HG03097 (cell line): ENCODE measurements around the gene NKX6-2.

Source experiments
- ATAC-seq: cut with Tn5 transposase; IDR thresholded peaks from one replicate; pipeline ENCODE4 v1.9.1; 2021; ENCODE audit not compliant: unreplicated experiment, low FRiP score

NKX6-2 gene

DNA sequence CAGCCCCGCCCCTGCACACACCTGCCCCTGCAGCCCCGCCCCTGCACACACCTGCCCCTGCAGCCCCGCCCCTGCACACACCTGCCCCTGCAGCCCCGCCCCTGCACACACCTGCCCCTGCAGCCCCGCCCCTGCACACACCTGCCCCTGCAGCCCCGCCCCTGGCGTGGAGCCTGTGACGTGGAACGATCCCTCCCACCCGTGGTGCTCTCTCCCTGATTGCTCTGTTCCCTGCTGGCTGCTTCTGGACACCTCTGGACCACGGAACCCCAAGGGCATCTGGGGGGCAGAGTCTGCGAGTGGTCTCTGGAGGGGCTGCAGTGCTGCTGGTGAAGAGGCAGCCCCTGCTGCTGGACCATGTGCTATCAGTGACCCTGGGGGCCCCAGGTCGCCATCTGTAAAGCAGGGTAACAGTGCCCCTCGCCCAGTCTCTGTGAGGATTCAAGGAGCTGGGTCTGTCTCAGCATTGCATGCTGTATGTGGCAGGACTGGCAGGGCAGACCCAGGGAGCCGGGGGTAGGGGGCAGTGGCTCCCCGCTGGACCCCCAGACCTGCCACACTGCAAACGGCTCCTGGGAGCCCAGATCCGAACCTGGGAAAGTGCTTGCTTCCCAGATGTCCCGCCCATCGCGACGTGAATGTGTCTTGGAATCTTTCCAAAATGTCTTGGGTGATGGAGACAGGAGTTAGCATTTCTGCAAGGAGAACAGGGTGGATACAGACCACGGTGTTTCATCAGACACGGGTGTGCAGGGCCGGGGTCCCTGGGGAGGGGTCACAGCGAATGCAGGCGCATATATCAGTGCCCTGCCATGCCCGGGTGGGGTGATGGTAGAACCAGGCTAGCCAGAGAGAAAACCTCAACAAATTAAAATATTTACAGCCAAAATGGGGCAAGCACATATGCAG lies 27.9 kb upstream of the NKX6-2 start:
- no peak for ATAC-seq

DNA sequence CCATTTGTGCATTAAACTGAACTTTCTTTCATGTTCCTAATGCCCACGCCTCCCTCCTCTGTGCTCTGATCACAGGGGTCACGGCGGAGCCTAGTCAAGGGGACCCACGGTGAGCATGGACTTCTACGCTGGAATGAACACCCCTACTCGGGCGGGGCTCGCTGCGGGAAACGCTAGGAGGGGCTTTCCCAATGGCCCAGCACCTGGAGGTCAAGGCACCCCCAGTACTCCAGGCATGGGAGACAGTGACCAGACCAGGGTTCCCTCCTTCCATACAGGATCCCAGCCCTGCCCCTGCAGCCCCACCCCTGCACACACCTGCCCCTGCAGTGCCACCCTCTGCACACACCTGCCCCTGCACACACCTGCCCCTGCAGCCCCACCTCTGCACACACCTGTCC lies 27.1 kb upstream of the NKX6-2 start:
- ATAC-seq: no peak

DNA sequence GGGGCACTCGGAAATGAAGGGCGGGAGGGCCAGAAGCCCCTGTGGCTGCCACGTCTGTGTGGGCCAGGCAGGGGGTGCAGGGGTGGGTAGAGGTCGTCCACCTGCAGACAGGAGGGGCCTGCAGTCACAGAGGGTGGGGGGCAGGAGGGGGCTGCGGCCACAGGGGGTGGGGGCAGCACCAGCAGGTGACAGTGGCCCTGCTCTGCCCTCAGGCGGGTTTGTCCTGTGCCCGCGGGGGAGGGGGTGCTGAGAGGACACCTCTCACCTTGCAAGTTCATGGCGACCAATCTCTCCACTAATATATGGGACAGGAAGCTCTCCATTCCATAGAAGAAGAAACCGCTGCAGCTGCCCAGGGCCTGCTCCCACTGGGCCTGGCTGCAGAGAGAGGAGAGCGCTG lies 26.6 kb upstream of the NKX6-2 start:
- ATAC-seq: no peak

DNA sequence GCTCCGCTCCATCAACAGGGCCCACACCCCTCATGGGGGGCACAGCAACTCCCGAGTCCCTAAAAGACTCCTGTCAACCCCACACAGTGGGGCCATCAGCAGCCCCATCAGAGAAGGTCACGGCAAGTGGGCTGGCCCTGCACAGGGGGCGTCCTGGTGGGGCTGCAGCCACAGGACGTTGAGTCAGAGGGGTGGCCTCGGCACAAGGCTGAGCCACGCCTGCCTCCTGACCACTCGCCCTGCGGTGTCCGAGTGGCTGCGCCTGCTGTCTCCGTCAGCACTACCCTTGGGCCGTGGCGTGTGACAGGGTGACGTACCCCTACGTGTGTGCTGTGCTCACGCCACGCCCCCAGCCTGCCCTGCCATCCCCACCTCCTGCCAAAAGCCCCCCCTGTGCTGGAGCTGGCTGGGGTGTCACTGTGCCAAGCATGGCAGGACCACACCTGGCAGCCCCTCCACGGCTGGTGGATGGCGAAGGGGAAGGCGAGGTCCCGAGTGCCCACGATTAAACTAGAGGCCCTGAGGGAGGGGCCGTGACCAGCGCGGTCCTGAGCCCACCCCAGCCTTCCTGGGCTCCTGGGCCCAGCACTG lies 26.0 kb upstream of the NKX6-2 start:
- no peak for ATAC-seq

DNA sequence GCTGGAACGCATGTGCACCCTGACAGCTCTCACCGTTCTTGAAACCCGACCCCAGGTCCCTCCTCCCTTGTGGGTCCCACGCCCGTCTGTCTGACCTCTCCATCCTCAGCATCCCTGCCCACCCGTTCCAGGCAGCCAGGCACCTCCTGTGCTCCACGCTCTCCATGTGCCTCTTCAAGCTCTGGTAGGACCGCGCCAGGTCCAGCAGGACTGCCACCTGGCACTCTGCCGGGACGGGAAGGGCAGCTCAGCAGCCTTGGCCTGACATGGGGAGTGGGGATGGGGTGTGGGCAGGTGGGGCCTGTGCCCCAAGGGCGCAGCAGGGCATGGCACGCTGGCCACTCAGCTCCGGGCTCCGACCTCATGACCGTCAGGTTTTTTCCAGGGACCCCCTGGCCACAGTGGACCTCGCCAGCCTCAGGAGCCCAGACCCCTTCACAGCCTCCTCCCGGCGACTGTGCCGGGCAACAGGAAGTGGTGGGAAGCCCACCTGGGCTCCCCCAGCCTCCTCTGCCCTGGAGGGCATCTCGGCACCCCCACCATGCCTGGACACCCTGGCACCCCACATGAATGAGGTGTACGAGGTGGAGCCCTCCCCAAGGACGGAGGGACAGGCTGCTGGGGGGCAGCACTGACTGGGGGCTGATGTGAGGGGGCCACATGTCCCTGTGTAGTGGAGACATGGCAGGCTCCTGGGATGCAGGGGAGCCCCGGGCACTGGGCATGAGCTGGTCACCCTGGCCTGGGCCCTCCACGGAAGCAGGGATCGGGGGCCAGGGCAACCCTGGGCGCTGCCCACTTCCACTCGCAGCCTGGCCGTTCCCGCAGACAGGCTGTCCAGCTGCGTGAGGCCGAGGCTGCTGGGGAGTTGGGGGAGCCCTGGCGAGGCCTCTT lies 25.1 kb upstream of the NKX6-2 start:
- no peak for ATAC-seq

DNA sequence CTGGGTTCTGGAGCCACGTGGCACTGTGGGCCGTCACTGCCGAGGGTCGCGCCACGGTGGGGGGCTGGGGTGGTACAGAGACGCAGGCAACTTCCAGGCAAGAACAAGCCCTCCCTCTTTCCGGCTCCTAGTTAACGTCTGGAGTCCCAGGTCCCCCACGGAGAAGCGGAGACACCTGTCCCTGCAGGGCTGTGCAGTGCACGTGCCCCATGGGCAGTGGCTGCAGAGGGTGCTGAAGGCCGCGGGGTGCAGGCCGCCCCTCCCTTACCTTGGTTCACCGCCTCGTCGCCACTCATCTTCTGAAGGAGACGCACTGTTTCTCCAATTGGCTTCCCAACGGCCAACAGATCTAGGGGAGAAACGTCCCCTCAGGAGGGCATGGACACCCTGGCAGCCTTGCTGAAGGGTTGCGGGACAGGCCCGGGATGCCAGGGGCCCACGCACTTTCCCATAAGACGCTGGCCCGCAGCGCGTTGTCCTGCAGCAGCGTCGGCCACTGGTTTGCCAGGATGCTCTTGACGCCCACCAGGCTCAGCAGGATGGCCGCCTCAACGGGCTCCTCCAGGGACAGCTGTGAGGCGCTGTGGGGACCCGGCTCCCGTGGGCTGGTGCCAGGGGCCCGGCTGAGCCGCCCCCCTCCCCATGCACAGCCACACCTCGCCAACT lies 24.3 kb upstream of the NKX6-2 start:
- ATAC-seq: no peak

DNA sequence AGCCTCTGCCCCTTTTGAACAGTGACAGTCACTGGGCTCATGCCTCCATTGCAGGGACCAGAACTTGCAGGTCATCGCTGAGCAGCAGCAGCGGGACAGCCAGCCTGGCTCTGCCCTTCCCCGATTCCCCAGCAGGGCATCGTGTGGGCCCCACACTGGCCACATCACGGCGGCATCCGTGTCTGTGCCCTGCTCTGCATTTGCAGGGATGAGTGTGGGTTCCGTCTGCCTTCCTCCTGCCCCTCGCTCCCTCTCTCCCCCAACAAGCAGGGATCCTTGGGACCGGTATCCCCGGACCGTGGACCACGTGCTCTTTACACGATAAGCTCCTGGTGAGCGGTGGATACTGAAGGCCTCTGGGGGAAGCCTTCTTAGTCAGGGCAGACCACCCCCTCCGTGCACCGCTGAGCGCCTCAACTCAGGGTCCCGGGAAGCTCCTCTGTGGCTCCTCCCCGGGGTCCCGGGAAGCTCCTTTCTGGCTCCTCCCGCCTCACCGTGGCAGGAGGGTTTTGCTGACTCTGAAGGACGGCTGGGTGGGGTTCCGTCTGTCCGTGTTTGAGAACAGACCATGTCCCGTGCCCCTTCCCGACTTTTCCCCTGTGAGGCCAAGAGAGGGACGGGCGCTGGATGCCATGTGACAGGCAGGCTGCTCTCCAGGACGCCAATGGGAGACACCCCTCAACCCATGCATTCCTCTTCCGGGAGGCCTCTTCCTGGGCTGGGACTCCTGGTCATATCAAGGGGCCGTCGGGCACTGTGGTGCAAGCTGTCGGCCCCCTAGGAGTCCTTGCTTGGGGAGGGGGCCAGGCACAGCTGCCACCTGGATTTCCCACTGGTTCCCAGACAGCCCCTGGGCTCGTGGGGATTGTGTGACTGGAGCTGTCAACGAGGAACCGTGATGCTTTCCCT lies 23.5 kb upstream of the NKX6-2 start:
- no peak for ATAC-seq

DNA sequence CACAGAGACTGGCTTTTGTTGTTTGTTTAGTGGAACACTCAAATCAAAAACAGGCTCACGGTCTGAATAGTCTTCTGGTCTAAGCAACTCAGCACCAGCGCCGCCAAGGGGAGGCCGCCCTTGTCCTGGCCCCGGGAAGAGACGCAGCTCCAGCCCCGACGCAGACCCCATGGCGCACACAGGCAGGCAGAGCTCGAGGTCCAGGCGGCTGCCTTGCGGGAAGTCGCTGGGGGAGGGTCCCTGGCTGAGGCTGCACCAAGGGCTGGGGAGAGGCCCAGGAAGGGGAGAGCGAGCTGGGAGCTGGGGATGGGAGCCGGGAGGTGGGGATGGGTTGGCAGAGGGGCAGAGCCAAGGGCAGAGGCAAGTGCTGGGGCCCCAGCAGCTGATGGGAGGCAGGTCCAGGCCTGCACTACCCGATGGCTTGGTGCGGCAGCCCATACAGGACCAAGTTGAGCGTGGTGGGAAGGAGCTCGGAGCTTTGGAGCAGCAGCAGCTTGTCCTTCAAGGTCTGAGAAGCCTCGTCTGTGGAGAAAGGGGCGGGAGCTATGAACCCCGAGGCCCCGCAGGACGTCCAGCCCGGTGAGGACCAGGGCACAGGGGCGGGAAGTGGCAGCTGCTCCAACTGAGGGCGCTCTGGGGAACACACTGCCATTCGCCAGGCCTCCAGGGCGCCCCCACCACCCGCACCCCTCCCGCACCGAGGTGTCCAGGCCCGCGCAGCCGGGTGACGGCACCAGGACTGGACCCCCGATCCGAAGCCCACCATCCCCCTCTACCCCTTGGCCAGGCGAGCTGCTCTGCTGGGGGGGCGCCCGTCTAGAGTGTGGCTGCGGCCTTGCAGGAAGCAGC lies 22.7 kb upstream of the NKX6-2 start:
- ATAC-seq: no peak

DNA sequence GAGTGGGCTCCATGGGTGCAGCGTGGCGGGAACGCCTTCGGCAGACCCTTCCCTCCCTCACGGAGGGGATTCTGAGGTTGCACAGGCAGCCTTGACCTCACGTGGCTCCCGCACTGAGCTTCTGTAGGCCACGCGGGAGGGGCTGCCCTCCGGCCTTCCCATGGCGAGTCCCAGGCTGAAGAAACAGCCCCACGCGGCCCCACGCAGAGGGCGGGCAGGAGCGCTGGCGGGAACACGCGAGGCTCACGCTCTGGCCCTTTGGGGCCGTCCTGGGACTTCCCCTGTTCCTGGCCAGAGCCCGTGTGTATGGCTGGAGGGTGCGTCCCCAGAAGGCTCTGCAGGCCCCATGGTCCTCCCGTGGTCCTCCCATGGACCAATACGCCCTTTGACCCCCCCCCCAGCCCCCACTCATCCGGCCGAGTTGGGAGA lies 21.7 kb upstream of the NKX6-2 start:
- no peak for ATAC-seq

DNA sequence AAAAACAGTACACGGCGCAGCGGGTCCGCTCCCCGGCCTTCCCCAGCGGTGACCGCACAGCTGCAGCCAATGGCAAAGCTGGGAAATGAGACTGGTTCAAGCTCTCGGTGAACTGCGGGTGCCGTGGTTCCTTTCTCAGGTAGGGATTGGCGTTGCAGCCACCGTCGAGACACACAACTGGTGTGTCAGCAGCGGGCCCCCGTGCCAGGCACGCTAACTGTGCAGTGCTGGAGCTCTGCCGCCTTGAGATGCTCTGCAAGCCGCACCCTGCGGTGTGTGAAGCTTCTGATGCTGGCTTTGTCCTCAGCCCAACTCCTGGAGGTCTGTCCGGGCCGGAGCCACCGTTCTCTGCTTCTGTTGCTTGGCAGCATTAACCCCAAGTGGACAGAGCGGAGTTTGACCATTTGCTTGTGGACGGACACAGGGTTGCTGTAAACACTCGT lies 20.6 kb upstream of the NKX6-2 start:
- no peak for ATAC-seq

DNA sequence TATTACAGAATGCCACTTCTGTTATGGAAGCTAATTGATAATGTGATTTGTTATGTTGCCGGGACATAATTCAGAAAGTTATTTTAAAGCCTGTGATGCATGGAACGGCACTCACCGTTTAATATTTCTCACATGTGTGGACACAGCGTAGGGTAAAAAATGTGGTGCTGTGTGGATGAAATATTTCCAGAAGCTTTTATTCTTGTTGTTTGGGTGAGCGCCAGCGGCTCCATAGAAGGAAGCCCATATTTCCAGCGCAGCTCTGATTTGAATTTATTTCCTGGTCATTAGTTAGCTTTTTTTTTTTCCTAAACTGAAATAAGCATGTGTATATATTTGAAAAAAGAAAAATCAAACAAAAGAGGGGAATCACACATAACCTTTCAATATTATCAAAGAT lies 20.2 kb upstream of the NKX6-2 start:
- ATAC-seq: no peak

DNA sequence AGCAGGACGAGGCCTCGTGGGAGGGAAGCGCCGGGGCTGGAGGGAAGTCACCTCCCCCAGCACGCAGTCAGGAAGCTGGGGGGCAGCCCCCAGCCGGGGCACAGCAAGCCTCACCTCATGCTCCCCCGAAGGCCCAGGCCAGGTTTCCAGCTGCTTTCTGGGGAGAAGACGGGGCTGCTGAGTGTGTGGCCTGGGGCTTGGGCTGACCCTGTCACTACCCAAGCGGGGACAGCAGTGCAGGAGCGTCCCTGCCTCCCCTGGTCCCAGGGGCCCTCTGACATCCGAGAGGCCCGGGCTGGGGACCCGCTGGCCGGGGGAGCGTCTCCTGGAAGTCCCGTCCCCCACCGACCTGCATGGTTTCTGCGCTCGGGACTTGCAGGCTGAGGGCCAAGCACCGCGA lies 19.7 kb upstream of the NKX6-2 start:
- no peak for ATAC-seq

DNA sequence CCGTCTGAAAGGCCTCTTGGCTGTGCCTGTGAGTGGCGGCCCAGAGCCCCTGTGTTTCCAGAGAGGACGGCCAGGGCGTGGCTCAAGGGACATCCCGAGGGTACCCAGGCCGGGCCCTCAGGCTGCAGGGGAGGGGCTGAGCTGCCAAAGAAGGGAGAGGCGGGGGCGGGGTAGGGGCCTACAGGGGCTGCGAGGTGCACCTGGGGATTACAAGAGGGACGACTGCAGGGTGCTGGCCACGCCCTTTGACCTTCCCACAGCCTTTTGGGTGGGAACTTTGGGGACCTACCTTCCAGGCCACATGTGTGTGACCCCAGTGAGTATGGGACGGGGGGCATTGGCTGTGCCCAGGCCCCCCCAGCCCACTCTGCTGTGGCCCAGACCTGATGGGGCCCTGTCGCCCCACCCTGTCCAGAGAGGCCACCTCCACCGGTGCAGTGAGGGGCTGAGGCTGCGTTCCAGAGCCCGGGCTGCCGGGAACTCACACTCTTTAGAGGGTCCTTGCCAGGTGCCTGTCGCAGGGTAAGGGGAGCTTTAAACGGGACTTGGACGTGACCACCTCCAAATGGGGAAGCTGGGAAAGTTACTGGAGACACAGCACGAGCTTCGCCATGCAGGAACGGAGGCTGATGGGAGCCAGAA lies 19.0 kb upstream of the NKX6-2 start:
- ATAC-seq: no peak

DNA sequence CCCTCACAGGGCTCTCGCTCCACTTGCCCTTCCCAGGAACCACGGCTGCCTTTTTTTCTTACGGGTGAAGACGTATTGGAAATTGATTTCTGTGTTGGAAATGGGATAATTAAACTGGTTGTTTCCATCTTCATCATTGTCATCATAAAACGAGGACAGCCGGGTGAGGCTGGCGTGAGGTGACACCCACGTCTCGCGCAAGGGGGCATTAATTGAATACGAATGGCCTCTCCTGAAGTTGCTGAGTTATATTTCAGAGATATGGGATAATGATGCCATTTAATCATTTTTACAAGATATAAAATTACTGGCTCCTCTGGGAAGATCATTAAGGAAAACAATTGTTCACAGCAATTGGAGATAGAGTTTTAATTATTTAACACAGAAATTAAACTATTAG lies 18.3 kb upstream of the NKX6-2 start:
- ATAC-seq: no peak

DNA sequence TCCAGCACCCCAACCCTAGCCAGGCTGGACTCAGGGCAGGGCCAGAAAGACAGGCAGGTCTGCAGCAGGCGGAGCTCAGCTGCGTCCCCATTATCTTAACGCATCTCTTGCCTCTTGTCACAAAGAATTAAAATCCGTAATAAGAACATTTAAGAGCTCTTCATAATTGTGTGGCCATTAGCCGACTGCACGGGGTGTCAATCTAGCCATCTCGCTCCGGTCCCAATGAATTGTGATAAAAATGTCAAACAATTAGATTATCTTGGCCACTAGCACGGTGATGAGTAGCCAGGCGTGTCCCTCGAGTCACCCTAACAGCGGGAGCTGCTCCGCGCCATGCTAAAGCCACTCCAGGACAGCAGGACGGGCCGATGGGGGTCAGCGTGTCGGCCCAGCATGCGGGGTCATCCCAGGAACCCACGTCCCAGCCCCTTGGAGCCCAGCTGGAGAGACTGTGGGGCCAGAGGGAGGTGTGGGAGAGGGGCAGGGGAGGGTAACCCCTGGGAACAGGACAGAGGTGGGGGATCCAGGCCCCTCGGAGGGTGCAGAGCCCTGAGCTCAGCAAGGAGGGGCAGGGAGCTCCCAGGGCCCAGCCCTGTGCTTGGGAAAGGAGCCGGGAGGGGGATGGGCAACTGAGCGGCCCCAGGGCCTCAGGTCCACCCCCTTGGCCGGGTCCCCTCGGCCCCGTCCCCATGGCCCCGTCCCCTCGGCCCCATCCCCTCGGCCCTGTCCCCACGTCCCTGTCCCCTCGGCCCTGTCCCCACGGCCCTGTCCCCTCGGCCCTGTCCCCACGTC lies 17.7 kb upstream of the NKX6-2 start:
- no peak for ATAC-seq

DNA sequence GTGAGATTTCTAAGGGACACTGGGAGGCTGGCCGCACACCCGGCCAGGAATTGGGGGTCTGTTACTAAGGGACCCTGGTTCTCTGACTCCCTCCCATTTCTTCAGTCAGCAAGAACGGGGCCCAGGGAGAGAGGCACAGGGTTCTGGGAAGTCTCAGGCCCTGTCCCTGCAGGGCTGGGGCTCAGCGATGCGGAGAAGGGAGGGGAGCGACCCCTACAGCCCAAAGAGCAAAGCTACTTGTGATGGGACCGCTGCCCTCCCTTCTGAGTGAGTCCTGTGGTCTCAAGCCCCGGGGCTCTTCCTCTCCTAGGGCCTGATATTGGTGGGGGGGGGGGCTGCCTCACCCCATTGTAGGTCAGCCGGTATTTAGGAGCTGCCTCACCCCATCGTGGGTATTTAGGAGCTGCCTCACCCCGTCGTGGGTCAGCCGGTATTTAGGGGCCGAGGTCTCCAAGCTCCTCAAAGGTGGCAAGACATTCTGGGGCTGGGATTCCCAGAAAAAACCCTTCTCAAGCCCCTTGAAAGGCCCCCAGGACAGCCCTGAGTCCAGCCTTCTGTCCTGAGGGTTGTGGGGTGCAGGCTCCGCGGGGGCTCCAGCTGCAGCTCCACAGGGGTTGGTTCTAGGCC lies 16.9 kb upstream of the NKX6-2 start:
- ATAC-seq: no peak

DNA sequence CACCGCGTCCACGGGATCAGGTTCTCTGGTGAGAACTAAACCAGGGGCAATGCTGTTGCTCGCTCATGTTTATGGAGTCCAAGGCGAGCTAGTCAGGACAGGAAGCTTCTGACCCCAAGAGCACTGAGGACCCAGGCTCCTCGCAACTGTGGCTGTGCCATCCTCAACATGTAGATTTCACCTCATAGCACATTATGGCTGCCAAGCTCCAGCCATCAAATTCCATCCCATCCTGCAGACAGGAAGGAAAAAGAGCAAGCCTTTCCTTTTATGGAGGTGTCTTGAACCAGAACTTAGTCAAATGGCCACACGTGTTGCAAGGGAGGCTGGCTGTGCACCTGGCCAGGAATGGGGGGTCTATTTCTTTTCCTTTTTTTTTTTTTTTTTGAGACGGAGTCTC lies 16.1 kb upstream of the NKX6-2 start:
- no peak for ATAC-seq
